Tibial artery (tissue), 4 donors: ENCODE results near the gene G3BP2.

ENCODE experiments used
- DNase-seq, 2 donors: peaks; one replicate each; pipeline ENCODE4 v3.0.0-alpha.2; 2019
- H3K27ac ChIP-seq, 2 donors: fragments of 200-600 bp; sonication (generic) in 1 of 2; 1 replicate in 1 of 2; 2 replicates in 1 of 2; pipeline ENCODE4 v1.5.1; 2018 to 2019; ENCODE audit warnings: mild to moderate bottlenecking in 1 of 2
- H3K27me3 ChIP-seq, 2 donors: fragments of 200-600 bp; sonication (generic) in 1 of 2; one replicate each; pipeline versions ENCODE4 v1.5.1 to v1.6.0; 2016 to 2019
- H3K36me3 ChIP-seq, 3 donors: fragments of 200-600 bp; sonication (generic) in 2 of 3; one replicate each; pipeline ENCODE4 v1.5.1; 2016 to 2019; ENCODE audit warnings: mild to moderate bottlenecking in 2 of 3
- H3K4me1 ChIP-seq, 4 donors: fragments of 200-600 bp; sonication (generic) in 2 of 4; 1 replicate in 3 of 4; 2 replicates in 1 of 4; pipeline ENCODE4 v1.5.1; 2016 to 2019
- H3K4me3 ChIP-seq, 2 donors: fragments of 200-600 bp; sonication (generic) in 1 of 2; 1 replicate in 1 of 2; 2 replicates in 1 of 2; pipeline ENCODE4 v1.5.1; 2018 to 2019; ENCODE audit warnings: mild to moderate bottlenecking in 2 of 2
- H3K9me3 ChIP-seq, 3 donors: fragments of 200-600 bp; sonication (generic) in 1 of 3; one replicate each; pipeline ENCODE4 v1.5.1; 2016 to 2019
- CTCF ChIP-seq, 2 experiments: fragments of 200-600 bp in 1 of 2; fragments of 450-650 bp in 1 of 2; IDR thresholded peaks; one replicate each; pipeline ENCODE4 v1.5.1; 2017 to 2019; ENCODE audit warnings: antibody characterized with exemption in 2 of 2, mild to moderate bottlenecking in 1 of 2, moderate library complexity in 1 of 2
- intact Hi-C: fragments of 100-400 bp; cut with DNase I; formaldehyde crosslinking; loops from one replicate; pipeline ENCODE4 v1.15.0; 2023; ENCODE audit warnings: low total_unique reads

Gene G3BP2

GRCh38 chr4:75637827-75638226, 35.4 kb downstream of the G3BP2 start:
- Histone ChIP-seq H3K27ac (no peak overlapping the region), H3K9me3 (no peaks in the 10 kb centered on the region), H3K27me3 (no peaks in the 10 kb centered on the region), H3K36me3 (peaks cover 0 to 8% (median 0%) of the 10 kb centered on the region in 3 donors), H3K4me1 (no peaks in the 10 kb centered on the region), H3K4me3 (no peak overlapping the region)
- no peak for DNase-seq
- TF ChIP-seq CTCF (IDR thresholded peaks at IDR 0.05): no peak
- intact Hi-C loops: no loop called here

GRCh38 chr4:75637176-75637575, 36.0 kb downstream of the G3BP2 start:
- no peak overlapping the region for H3K27ac ChIP-seq
- no peaks in the 10 kb centered on the region for H3K4me1 ChIP-seq
- intact Hi-C loops: no loop called here
- peaks cover 0 to 8% (median 0%) of the 10 kb centered on the region in 3 donors for H3K36me3 ChIP-seq
- no peaks in the 10 kb centered on the region for H3K9me3 ChIP-seq
- DNase-seq: no peak
- H3K27me3 ChIP-seq: no peaks in the 10 kb centered on the region
- TF ChIP-seq CTCF (IDR thresholded peaks at IDR 0.05): no peak
- no peak overlapping the region for H3K4me3 ChIP-seq

GRCh38 chr4:75634951-75635350, 38.3 kb downstream of the G3BP2 start:
- Histone ChIP-seq H3K27me3 (no peaks in the 10 kb centered on the region), H3K4me3 (no peak overlapping the region), H3K9me3 (no peaks in the 10 kb centered on the region), H3K27ac (no peak overlapping the region), H3K4me1 (peaks cover 0 to 4% (median 2%) of the 10 kb centered on the region in 4 donors), H3K36me3 (peaks cover 0 to 8% (median 0%) of the 10 kb centered on the region in 3 donors)
- no peak for TF ChIP-seq CTCF (IDR thresholded peaks at IDR 0.05)
- intact Hi-C loops: no loop called here
- DNase-seq: no peak

GRCh38 chr4:75634281-75634680, 38.9 kb downstream of the G3BP2 start:
- intact Hi-C loops: no loop called here
- Histone ChIP-seq H3K4me1 (peaks cover 0 to 5% (median 2%) of the 10 kb centered on the region in 4 donors), H3K9me3 (no peaks in the 10 kb centered on the region), H3K27ac (no peak overlapping the region), H3K36me3 (peaks cover 0 to 3% (median 0%) of the 10 kb centered on the region in 3 donors), H3K27me3 (no peaks in the 10 kb centered on the region), H3K4me3 (no peak overlapping the region)
- DNase-seq: no peak
- TF ChIP-seq CTCF (IDR thresholded peaks at IDR 0.05): no peak

GRCh38 chr4:75633846-75634245, 39.4 kb downstream of the G3BP2 start:
- H3K4me3 ChIP-seq: no peak overlapping the region
- TF ChIP-seq CTCF (IDR thresholded peaks at IDR 0.05): no peak
- DNase-seq: no peak
- no peak overlapping the region for H3K27ac ChIP-seq
- H3K27me3 ChIP-seq: no peaks in the 10 kb centered on the region
- H3K4me1 ChIP-seq: peaks cover 0 to 5% (median 2%) of the 10 kb centered on the region in 4 donors
- H3K9me3 ChIP-seq: no peaks in the 10 kb centered on the region
- H3K36me3 ChIP-seq: no peaks in the 10 kb centered on the region
- intact Hi-C loops: no loop called here

GRCh38 chr4:75630937-75631329, 42.3 kb downstream of the G3BP2 start:
- Histone ChIP-seq H3K9me3 (no peaks in the 10 kb centered on the region), H3K27me3 (no peaks in the 10 kb centered on the region), H3K27ac (peak overlapping the region; percentile 42 to 47), H3K4me1 (peaks cover 0 to 5% (median 2%) of the 10 kb centered on the region in 4 donors), H3K4me3 (peak overlapping the region; percentile 58 to 79), H3K36me3 (no peaks in the 10 kb centered on the region)
- no peak for DNase-seq
- intact Hi-C loops: no loop called here
- TF ChIP-seq CTCF (IDR thresholded peaks at IDR 0.05): no peak
